Sigmoid colon (tissue), 4 donors: ENCODE data around the gene RGR.

Experiments used
- POLR2AphosphoS5 ChIP-seq, 4 donors: sonication (generic); formaldehyde crosslinking; IDR thresholded peaks; one replicate each; pipeline ENCODE4 v1.6.1; 2017; ENCODE audit warnings: antibody characterized with exemption in 4 of 4
- TF ChIP-seq, protein P1 (sequence below), 4 experiments: fragments of 450-650 bp in 3 of 4; fragments of 200-600 bp in 1 of 4; IDR thresholded peaks; one replicate each; pipeline ENCODE4 v1.5.1; 2016 to 2019; ENCODE audit warnings: antibody characterized with exemption in 4 of 4, mild to moderate bottlenecking in 3 of 4, moderate library complexity in 2 of 4

- no peak for TF ChIP-seq POLR2AphosphoS5 (IDR thresholded peaks at IDR 0.05)
- TF ChIP-seq, protein P1, sequence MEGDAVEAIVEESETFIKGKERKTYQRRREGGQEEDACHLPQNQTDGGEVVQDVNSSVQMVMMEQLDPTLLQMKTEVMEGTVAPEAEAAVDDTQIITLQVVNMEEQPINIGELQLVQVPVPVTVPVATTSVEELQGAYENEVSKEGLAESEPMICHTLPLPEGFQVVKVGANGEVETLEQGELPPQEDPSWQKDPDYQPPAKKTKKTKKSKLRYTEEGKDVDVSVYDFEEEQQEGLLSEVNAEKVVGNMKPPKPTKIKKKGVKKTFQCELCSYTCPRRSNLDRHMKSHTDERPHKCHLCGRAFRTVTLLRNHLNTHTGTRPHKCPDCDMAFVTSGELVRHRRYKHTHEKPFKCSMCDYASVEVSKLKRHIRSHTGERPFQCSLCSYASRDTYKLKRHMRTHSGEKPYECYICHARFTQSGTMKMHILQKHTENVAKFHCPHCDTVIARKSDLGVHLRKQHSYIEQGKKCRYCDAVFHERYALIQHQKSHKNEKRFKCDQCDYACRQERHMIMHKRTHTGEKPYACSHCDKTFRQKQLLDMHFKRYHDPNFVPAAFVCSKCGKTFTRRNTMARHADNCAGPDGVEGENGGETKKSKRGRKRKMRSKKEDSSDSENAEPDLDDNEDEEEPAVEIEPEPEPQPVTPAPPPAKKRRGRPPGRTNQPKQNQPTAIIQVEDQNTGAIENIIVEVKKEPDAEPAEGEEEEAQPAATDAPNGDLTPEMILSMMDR (IDR thresholded peaks at IDR 0.05): no peak
These were observed 10.0 kb downstream of the RGR start for GRCh38 chr10:84254552-84255478.
